GM12878 (cell line): Measurements from ENCODE around the gene RHOC.

ENCODE experiments used
- ATF2 ChIP-seq: IDR thresholded peaks from 2 replicates; pipeline ENCODE4 v1.6.1; 2012; ENCODE audit warnings: low read length, inconsistent platforms
- CREB1 ChIP-seq: IDR thresholded peaks from 2 replicates; pipeline ENCODE4 v1.6.1; 2012; ENCODE audit warnings: low read depth, mild to moderate bottlenecking, inconsistent platforms
- CTCF ChIP-seq, 3 experiments: IDR thresholded peaks in 2 of 3; conservative IDR thresholded peaks in 1 of 3; 2 replicates each; pipeline ENCODE4 v1.5.1; 2011; ENCODE audit warnings: low read depth in 3 of 3, low read length in 3 of 3, mild to moderate bottlenecking in 3 of 3, control low read depth in 2 of 3, moderate library complexity in 2 of 3, inconsistent platforms in 1 of 3, mixed read lengths in 1 of 3; ENCODE audit not compliant: control insufficient read depth in 2 of 3, insufficient read depth in 1 of 3; ENCODE audit errors: extremely low read depth in 1 of 3
- POLR2A ChIP-seq: IDR thresholded peaks from 2 replicates; pipeline ENCODE4 v1.6.1; 2011; ENCODE audit warnings: low read depth, mild to moderate bottlenecking, low read length
- REST ChIP-seq: IDR thresholded peaks from 2 replicates; pipeline ENCODE4 v1.6.1; 2012; ENCODE audit warnings: mild to moderate bottlenecking, low read depth, low read length
- RFX5 ChIP-seq: IDR thresholded peaks from 2 replicates; pipeline ENCODE4 v1.6.1; 2011; ENCODE audit warnings: low read depth, low read length, improper control_type of control experiment
- SIN3A ChIP-seq: IDR thresholded peaks from 2 replicates; pipeline ENCODE4 v1.6.1; 2012; ENCODE audit warnings: low read depth, low read length, improper control_type of control experiment
- SP1 ChIP-seq: IDR thresholded peaks from one replicate; pipeline ENCODE4 v1.6.1; 2011; ENCODE audit warnings: low read depth, low read length
- SPI1 ChIP-seq: IDR thresholded peaks from 2 replicates; pipeline ENCODE4 v1.6.1; 2011; ENCODE audit warnings: low read depth, mild to moderate bottlenecking, low read length, moderate library complexity, borderline replicate concordance; ENCODE audit not compliant: insufficient read depth
- TCF12 ChIP-seq: IDR thresholded peaks from 2 replicates; pipeline ENCODE4 v1.6.1; 2011; ENCODE audit warnings: low read depth, mild to moderate bottlenecking, low read length
- USF2 ChIP-seq: IDR thresholded peaks from 2 replicates; pipeline ENCODE4 v1.6.1; 2011; ENCODE audit warnings: low read depth, low read length, improper control_type of control experiment, borderline replicate concordance
- YY1 ChIP-seq: IDR thresholded peaks from 2 replicates; pipeline ENCODE4 v1.6.1; 2011; ENCODE audit warnings: low read depth, mild to moderate bottlenecking, low read length
- ZNF24 ChIP-seq: fragments of 450-650 bp; IDR thresholded peaks from 2 replicates; pipeline ENCODE4 v1.6.1; 2017; ENCODE audit warnings: antibody characterized with exemption, mild to moderate bottlenecking
- ZNF274 ChIP-seq: IDR thresholded peaks from one replicate; pipeline ENCODE4 v1.8.0; 2011; ENCODE audit not compliant: insufficient read length, insufficient read depth

GRCh38 chr1:112710586-112710985 is 3.7 kb upstream of the RHOC start:
- no peak for TF ChIP-seq ZNF24
- no peak for TF ChIP-seq YY1
- TF ChIP-seq ATF2 = no peak
- TF ChIP-seq CTCF (IDR thresholded peaks at IDR 0.05 in 2 of 3, conservative IDR thresholded peaks at IDR 0.05 in 1 of 3; ENCODE audit: control insufficient read depth in 2 of 3, extremely low read depth in 1 of 3, insufficient read depth in 1 of 3, low read depth in 3 of 3, low read length in 3 of 3) = no peak
- TF ChIP-seq CREB1 = no peak
- TF ChIP-seq REST = no peak
- no peak for TF ChIP-seq SIN3A
- TF ChIP-seq SPI1 = no peak
- TF ChIP-seq SP1 = no peak
- TF ChIP-seq RFX5 = no peak
- TF ChIP-seq ZNF274 = no peak
- no peak for TF ChIP-seq TCF12
- no peak for TF ChIP-seq USF2
- no peak for TF ChIP-seq POLR2A
